ENCODE data around the gene FEM1C. TPM values are rescaled to one million over a fixed set of nuclear protein-coding genes. Genes with fewer than 3 reads are reported as not detected.

Gene FEM1C, protein sequence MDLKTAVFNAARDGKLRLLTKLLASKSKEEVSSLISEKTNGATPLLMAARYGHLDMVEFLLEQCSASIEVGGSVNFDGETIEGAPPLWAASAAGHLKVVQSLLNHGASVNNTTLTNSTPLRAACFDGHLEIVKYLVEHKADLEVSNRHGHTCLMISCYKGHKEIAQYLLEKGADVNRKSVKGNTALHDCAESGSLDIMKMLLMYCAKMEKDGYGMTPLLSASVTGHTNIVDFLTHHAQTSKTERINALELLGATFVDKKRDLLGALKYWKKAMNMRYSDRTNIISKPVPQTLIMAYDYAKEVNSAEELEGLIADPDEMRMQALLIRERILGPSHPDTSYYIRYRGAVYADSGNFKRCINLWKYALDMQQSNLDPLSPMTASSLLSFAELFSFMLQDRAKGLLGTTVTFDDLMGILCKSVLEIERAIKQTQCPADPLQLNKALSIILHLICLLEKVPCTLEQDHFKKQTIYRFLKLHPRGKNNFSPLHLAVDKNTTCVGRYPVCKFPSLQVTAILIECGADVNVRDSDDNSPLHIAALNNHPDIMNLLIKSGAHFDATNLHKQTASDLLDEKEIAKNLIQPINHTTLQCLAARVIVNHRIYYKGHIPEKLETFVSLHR
- 19.6 and 27.5 TPM in 2 replicates for total RNA-seq

DNA sequence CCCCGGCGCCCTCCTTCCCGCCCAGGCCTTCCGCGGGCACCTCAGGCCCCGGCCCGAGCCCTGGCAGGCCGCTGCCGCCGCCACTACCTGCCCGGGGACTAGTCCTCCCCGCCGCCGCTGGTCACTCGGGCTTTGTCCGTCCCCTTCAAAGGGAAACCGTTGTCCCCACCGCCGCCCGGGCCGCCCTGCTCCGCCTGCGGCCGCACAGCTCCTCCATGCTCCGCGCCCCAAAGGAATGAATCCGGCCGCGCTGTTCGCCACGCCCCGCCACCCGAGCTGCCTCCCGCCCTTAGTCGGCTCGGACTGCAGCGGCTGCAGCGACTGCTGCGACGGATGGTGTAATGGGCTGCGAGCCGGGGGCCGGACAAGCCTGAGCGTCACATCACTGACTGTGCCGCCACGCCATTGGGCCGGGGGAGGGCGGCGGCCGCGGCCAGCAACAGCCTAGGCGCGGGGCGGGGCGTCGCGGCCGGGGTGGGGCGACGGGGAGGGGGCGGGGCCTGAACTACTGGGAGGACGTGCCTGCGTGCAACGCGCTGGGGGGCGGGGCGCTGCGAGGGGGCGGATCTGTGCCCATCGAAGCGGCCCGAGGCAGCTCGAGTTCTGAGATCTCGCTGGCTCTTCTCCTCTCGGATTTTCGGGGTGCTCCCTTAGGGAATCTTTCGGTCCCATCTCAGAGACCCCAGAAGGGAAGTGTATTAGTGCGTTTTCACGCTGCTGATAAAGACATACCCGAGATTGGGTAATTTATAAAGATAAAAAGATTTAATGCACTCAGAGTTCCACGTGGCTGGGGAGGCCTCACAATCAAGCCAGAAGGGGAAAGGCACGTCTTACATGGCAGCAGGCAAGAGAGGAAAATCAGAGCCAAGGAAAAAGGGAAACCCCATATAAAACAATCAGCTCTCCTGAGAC is at the start of gene FEM1C:
Gene FEM1C, minus strand, starts transcription at position 340 of the 915 bp plus-strand sequence. CDS start 1,282 bp downstream, outside the sequence.

Other genes with a start within 250 kb of the FEM1C start
- 5.0 and 8.4 TPM in 2 replicates for gene CCDC112, start 248.1 kb downstream of the FEM1C start, total RNA-seq
- gene TICAM2, start 57.7 kb upstream of the FEM1C start, total RNA-seq: 5.0 and 5.6 TPM in 2 replicates
- gene TMED7, start 81.3 kb upstream of the FEM1C start, total RNA-seq: 212 and 279 TPM in 2 replicates

Data from smooth muscle cell of the umbilical artery (primary cell).